Astrocyte of the cerebellum (primary cell): ENCODE results near the gene HEATR9.
A peak's percentile ranks its signal among the peaks of the same experiment; 100 is the strongest.

Experiments
- DNase-seq: peaks from one replicate; pipeline ENCODE4 v3.0.0-alpha.2; 2011; ENCODE audit warnings: low read depth
- H3K4me3 ChIP-seq: 2 replicates; pipeline ENCODE4 v1.5.1; 2011; ENCODE audit warnings: mild to moderate bottlenecking, low read depth, low read length, moderate library complexity
- in situ Hi-C: cut with HindIII; loops from 2 replicates; pipeline ENCODE4 v1.10.0; 2017; ENCODE audit warnings: low sequenced_read_pairs
- TF ChIP-seq, protein P1 (sequence below): IDR thresholded peaks from 2 replicates; pipeline ENCODE4 v1.5.1; 2012; ENCODE audit warnings: low read length, low read depth, moderate library complexity, mild to moderate bottlenecking; ENCODE audit errors: missing control alignments

HEATR9 gene

GRCh38 chr17:35809855-35810461 is 58.7 kb downstream of the HEATR9 start:
- peak overlapping the region; percentile 95 for H3K4me3 ChIP-seq
- no peak for DNase-seq
- TF ChIP-seq, protein P1, sequence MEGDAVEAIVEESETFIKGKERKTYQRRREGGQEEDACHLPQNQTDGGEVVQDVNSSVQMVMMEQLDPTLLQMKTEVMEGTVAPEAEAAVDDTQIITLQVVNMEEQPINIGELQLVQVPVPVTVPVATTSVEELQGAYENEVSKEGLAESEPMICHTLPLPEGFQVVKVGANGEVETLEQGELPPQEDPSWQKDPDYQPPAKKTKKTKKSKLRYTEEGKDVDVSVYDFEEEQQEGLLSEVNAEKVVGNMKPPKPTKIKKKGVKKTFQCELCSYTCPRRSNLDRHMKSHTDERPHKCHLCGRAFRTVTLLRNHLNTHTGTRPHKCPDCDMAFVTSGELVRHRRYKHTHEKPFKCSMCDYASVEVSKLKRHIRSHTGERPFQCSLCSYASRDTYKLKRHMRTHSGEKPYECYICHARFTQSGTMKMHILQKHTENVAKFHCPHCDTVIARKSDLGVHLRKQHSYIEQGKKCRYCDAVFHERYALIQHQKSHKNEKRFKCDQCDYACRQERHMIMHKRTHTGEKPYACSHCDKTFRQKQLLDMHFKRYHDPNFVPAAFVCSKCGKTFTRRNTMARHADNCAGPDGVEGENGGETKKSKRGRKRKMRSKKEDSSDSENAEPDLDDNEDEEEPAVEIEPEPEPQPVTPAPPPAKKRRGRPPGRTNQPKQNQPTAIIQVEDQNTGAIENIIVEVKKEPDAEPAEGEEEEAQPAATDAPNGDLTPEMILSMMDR: no peak
- in situ Hi-C loops: no loop called here

- TF ChIP-seq, protein P1: peak; percentile 80
- in situ Hi-C loops: no loop called here
- DNase-seq: peak; percentile 96
- peak within 1 kb of the TSS; percentile 95 for H3K4me3 ChIP-seq
These were observed 59.5 kb downstream of the HEATR9 start, which contains the start of gene TAF15 for GRCh38 chr17:35808962-35809854. TAF15 (plus strand) TSS chr17:35809484; CDS start chr17:35809570, 86 bp downstream.

DNA sequence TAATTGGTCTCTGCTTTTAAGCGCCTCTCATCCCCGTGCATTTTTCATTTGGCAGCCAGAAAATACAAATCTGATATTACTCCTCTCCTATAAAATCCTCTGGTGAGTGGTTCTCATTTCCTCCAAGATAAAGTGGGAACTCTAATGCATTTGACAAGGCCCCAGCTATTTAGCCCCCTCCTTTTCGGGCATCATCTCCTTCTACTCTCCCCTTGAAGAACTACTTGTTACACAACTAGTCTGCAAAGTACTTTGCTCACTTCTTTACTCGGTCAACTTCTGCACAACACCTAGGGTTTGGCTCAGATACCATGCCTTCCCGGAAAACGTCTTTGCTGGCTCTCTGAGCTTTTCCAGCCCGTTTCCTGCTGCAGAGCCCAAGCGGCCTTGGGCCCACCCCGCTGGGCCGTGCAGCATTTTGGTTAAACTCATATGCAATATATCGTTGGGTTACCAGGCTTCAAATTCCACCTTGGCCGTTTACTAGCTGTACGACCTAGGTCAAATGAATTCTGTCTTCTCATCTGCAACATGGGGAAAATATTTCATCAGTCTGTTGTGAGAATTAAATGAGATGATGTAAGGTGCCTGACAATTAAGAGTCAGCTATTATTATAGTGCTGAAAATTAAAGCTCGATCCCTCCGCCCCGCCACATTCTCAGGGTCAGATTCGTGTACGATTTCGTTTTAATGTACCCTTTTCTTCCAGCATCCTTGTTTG is 60.3 kb downstream of the HEATR9 start:
- H3K4me3 ChIP-seq: peak overlapping the region; percentile 95
- in situ Hi-C loops: no loop called here
- TF ChIP-seq, protein P1: no peak
- DNase-seq: no peak

- DNase-seq: no peak
- TF ChIP-seq, protein P1: no peak
- in situ Hi-C loops: no loop called here
- no peak overlapping the region for H3K4me3 ChIP-seq
These were observed 61.1 kb downstream of the HEATR9 start for GRCh38 chr17:35807371-35808144.
